Measurements from ENCODE around the gene SH3PXD2A.

GRCh38 chr10:103576862-103577261 is 278.5 kb downstream of the SH3PXD2A start:
- TF ChIP-seq CTCF (IDR thresholded peaks at IDR 0.05): no peak
- no peak for TF ChIP-seq POLR2A (IDR thresholded peaks at IDR 0.05)
